VCaP (cell line): ENCODE data around the gene DOK7.

ENCODE experiments used
- H3K27ac ChIP-seq: fragments of 450-650 bp; 2 replicates; pipeline ENCODE4 v1.5.1; 2017
- CTCF ChIP-seq: fragments of 450-650 bp; conservative IDR thresholded peaks from 2 replicates; pipeline ENCODE4 v1.5.1; 2017; ENCODE audit warnings: mild to moderate bottlenecking, moderate library complexity

Gene DOK7

GRCh38 chr4:3476936-3477749 is 14.0 kb downstream of the DOK7 start:
- no peak overlapping the region for H3K27ac ChIP-seq
- no peak for TF ChIP-seq CTCF

DNA sequence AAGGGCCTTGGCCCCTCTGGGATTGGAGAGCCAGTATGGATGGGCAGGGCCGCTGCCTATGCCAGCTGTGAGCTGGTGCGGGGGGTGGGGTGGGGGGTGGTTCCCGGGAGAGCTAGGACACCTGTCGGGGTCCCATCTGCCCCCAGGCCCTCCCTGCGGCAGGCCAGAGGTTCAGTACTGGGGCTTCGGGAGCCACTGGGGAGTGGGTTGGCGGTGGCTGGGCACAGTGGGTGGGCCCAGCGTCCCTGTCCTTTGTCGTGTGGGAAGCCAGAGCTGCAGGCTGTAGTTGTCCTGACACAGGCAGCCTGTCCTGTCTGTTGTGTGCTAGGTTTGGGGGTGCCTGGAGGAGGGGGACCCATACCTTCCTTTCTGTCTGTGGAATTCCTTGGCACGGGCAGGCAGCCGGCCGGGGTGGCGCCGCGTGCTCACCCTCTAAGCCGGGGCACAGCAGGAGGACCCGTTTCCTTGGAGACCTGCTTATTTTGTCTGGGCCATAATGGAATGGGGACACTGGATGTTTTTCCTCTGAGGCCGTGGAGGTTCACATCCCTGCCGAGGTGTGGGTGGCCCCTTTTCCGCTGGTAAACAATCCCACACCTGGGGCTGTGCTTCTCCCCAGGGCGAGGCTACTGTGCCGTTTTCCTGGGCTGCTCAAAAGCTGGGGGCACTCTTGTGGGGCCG is 14.8 kb downstream of the DOK7 start:
- no peak overlapping the region for H3K27ac ChIP-seq
- TF ChIP-seq CTCF, result no peak

DNA sequence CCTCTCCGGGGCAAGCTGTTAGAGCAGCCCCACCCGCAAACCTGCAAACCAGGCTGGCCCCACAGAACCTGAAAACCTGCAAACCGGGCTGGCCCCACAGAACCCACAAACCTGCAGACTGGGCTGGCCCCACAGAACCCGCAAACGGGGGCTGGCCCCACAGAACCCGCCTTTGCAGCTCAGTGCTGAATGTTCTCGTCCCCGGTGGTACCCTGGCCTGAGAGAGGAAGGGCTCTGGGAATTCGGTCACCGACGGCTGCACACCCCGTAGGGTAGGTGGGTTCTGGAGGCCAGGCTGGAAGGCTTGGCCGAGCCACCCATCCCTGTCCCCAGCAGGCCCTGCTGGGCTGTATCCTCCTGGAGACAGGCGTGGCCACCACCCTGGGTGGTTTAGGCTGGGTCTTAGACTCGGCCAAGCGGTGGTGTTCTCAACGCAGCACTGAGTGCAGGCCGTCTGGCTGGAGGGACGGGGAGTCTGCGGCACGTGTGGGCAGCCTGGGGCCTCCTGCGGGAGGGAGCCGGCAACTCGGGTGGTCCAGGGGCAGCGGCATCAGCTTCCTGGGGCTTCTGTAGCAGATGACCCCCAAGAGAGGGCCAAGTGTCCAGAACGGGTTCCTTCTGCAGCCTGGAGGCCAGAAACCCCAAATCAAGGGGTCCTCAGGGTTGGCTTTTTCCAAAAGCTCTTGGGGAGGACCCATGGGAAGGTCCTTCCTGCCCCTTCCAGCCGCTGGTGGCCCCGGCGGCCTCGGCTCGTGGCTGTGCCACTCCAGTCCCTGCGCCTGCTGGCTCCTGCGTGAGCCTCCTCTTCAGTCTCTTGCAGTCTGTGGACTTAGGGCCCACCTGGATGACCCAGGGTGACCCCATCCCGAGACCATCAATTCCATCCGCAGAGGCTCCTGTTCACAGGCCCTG is 15.6 kb downstream of the DOK7 start:
- H3K27ac ChIP-seq, result no peak overlapping the region
- TF ChIP-seq CTCF, result no peak

DNA sequence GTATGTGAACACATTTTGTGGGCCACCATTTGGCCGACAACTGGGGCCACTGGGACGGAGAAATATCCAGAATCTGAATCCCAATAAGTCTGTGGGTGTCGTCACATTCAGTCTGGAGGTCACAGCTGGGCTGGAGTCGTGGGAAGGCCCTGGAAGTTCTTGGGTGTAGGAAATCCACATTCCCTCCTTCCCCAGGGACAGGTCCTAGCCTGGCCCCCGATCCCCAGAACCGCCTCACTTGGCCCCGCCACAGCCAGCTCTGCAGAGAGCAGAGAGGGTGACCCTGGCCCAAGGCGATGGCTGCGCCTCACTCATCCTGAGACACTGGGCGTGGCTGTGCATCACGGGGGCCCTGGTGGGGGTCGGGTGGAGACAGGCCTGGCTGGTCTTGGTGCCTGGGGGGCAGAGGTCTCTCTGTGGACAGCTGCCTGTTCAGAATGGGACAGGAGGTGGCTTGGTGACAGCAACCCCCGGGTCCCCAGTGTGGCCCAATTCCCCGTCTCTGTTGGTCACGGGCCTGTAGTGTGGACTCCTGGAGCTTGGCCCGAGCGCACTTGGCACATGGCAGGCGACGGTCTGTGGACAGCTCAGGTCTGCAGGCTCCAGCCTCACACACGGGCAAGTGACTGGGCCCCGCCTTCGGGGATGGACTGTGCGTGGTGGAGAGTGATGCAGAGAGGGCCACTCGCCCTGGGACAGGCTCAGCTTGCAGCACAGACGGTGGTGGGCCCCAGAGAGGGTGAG is 16.4 kb downstream of the DOK7 start:
- no peak for TF ChIP-seq CTCF

GRCh38 chr4:3480528-3481112 is 17.5 kb downstream of the DOK7 start:
- peak; percentile 98 for TF ChIP-seq CTCF
- H3K27ac ChIP-seq, result no peak overlapping the region

More for the DNA sequence above, 16.4 kb downstream of the DOK7 start:
- no peak overlapping the region for H3K27ac ChIP-seq

GRCh38 chr4:3481113-3481531 is 18.0 kb downstream of the DOK7 start:
- H3K27ac ChIP-seq, result no peak overlapping the region
- TF ChIP-seq CTCF, result no peak
